NOMO-1 treated with dmso at 0.1 percent for 144 hours (cell line): ENCODE measurements around the gene STAT1.

Experiments
- DNase-seq: peaks from one replicate; lab custom pipeline; 2025; ENCODE audit not compliant: unreplicated experiment; lab: John Stamatoyannopoulos, UW

STAT1 gene

DNA sequence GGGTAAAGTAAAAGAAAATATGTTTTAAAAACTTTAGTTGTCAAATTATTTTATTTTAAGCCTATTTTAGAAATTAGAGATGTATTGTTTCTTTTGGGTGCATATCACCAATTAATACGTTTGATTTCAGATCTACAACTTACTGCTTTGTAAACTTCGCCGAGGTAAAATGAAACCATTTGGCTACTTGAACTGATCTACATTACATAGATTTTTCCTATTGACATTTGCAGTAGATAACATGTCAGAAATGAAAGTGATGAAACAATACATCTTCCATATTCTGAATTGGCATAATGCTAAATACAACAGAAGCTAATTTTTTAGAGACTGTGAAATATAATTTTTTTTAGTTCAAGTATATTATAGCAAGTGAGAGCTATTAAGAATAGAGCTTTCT is 93.9 kb downstream of the STAT1 start:
- no peak for DNase-seq
